HepG2 (cell line): ENCODE measurements around the gene ELAC2. TPM values are rescaled to one million over a fixed set of nuclear protein-coding genes. Genes with fewer than 3 reads are reported as not detected.

Experiments
- ATAC-seq: fragments of 200-7000 bp; cut with Tn5 transposase; 3 replicates; pipeline ENCODE4 v1.9.1; 2020; ENCODE audit warnings: mild to moderate bottlenecking, moderate library complexity
- BruUV-seq: library from RNA; stranded (reverse); fragments of 400-500 nt; replicated peaks from 2 replicates; lab custom pipeline; 2021; lab: Mats Ljungman, UMichigan
- CTCF ChIA-PET: fragments of 300-600 bp; formaldehyde crosslinking; extraction: SDS; loops from one replicate; lab custom pipeline; 2021; ENCODE audit warnings: low total read pairs, inconsistent platforms, low intra/inter-chr PET ratio; lab: Yijun Ruan, JAX
- POLR2A ChIA-PET: fragments of 350-600 bp; sonication (Branson Sonifier 250); formaldehyde crosslinking; loops from one replicate; lab custom pipeline; 2020; ENCODE audit warnings: antibody characterized with exemption, inconsistent platforms; lab: Yijun Ruan, JAX
- DNase-seq: peaks from one replicate; pipeline ENCODE4 v3.0.0-alpha.2; 2015; ENCODE audit warnings: low spot score
- FAIRE-seq: peaks from 3 replicates; lab custom pipeline; 2011; peaks lifted over from hg19 to GRCh38; lab: Jason Lieb, UNC
- H2AFZ ChIP-seq: one replicate; pipeline ENCODE4 v1.6.1; 2011; ENCODE audit warnings: low read length, inconsistent platforms
- H3K27ac ChIP-seq: fragments of 300-600 bp; 3 replicates; pipeline ENCODE4 v1.8.0; 2011; ENCODE audit warnings: mixed run types, mild to moderate bottlenecking, mixed read lengths, low read length, inconsistent platforms; ENCODE audit not compliant: insufficient read depth; ENCODE audit errors: extremely low read length
- H3K27me3 ChIP-seq, 2 experiments: fragments of 200-600 bp in 1 of 2; 2 replicates in 1 of 2; 3 replicates in 1 of 2; pipeline versions ENCODE4 v1.6.0 to v1.8.0; 2011; ENCODE audit warnings: low read length in 2 of 2, mild to moderate bottlenecking in 2 of 2, moderate library complexity in 2 of 2, inconsistent platforms in 1 of 2; ENCODE audit not compliant: insufficient read depth in 2 of 2, control insufficient read depth in 1 of 2
- H3K36me3 ChIP-seq, 2 experiments: fragments of 200-600 bp in 1 of 2; replicated peaks in 1 of 2; 2 replicates in 1 of 2; 3 replicates in 1 of 2; pipeline versions ENCODE4 v1.5.1 to v1.8.0; 2011; ENCODE audit warnings: low read length in 2 of 2, inconsistent platforms in 1 of 2; ENCODE audit not compliant: insufficient read depth in 2 of 2, control insufficient read depth in 1 of 2
- H3K4me1 ChIP-seq: 2 replicates; pipeline ENCODE4 v1.5.1; 2012; ENCODE audit warnings: low read length, inconsistent platforms; ENCODE audit not compliant: insufficient read depth
- H3K4me2 ChIP-seq: 2 replicates; pipeline ENCODE4 v1.6.0; 2011; ENCODE audit warnings: low read depth, low read length, inconsistent platforms
- H3K4me3 ChIP-seq, 3 experiments: fragments of 200-600 bp in 1 of 3; sonication (generic), shearing (Covaris generic) in 1 of 3; replicated peaks in 1 of 3; 2 replicates each; pipeline ENCODE4 v1.5.1; 2011 to 2016; ENCODE audit warnings: low read length in 3 of 3, inconsistent platforms in 2 of 3, low read depth in 2 of 3, mild to moderate bottlenecking in 2 of 3, control low read depth in 1 of 3, mixed read lengths in 1 of 3; ENCODE audit not compliant: insufficient read depth in 1 of 3
- H3K79me2 ChIP-seq: one replicate; pipeline ENCODE4 v1.6.1; 2011; ENCODE audit warnings: low read length, inconsistent platforms; ENCODE audit not compliant: insufficient read depth
- H3K9ac ChIP-seq: 2 replicates; pipeline ENCODE4 v1.6.0; 2011; ENCODE audit warnings: mild to moderate bottlenecking, low read depth, low read length, inconsistent platforms; ENCODE audit not compliant: insufficient read depth
- H3K9me3 ChIP-seq: 2 replicates; pipeline ENCODE4 v1.5.1; 2012; ENCODE audit warnings: mild to moderate bottlenecking, low read length
- H4K20me1 ChIP-seq: 2 replicates; pipeline ENCODE4 v1.6.0; 2011; ENCODE audit warnings: inconsistent platforms, mild to moderate bottlenecking, low read length, moderate library complexity; ENCODE audit not compliant: insufficient read depth
- FOXM1 ChIP-seq: sonication (generic); formaldehyde crosslinking; IDR thresholded peaks from 2 replicates; pipeline ENCODE4 v1.5.0; 2020; ENCODE audit warnings: missing genetic modification reagents
- GRHL1 ChIP-seq: sonication (generic); formaldehyde crosslinking; conservative IDR thresholded peaks from 2 replicates; pipeline ENCODE4 v1.8.0; 2022; ENCODE audit warnings: missing genetic modification reagents
- IKZF5 ChIP-seq: IDR thresholded peaks from 2 replicates; pipeline ENCODE4 v1.6.1; 2018; ENCODE audit warnings: missing genetic modification reagents, mild to moderate bottlenecking, missing compliant biosample characterization
- LCORL ChIP-seq, 2 experiments: fragments of 450-650 bp in 1 of 2; sonication (generic) in 1 of 2; formaldehyde crosslinking in 1 of 2; IDR thresholded peaks; 2 replicates each; pipeline versions ENCODE4 v1.5.0 to v1.6.1; 2017 to 2020; ENCODE audit warnings: antibody characterized with exemption in 1 of 2, missing genetic modification reagents in 1 of 2
- MBD4 ChIP-seq: IDR thresholded peaks from 2 replicates; pipeline ENCODE4 v1.6.1; 2012; ENCODE audit warnings: low read length, inconsistent platforms, borderline replicate concordance
- PAWR ChIP-seq: sonication (generic); formaldehyde crosslinking; IDR thresholded peaks from 2 replicates; pipeline ENCODE4 v1.4.0; 2020; ENCODE audit warnings: missing genetic modification reagents, mild to moderate bottlenecking, borderline replicate concordance
- SKIL ChIP-seq: sonication (generic); formaldehyde crosslinking; IDR thresholded peaks from 2 replicates; pipeline ENCODE4 v1.8.0; 2022; ENCODE audit warnings: missing genetic modification reagents, mild to moderate bottlenecking, moderate library complexity, borderline replicate concordance
- ZMYM4 ChIP-seq: sonication (generic); formaldehyde crosslinking; IDR thresholded peaks from 2 replicates; pipeline ENCODE4 v1.8.1; 2023; ENCODE audit warnings: mild to moderate bottlenecking, missing genetic modification reagents
- ZNF20 ChIP-seq: sonication (generic); formaldehyde crosslinking; IDR thresholded peaks from 2 replicates; pipeline ENCODE4 v1.4.0; 2020; ENCODE audit warnings: mild to moderate bottlenecking, moderate library complexity, missing genetic modification reagents
- ZNF30 ChIP-seq: sonication (generic); formaldehyde crosslinking; IDR thresholded peaks from 2 replicates; pipeline ENCODE4 v1.5.0; 2020; ENCODE audit warnings: mild to moderate bottlenecking, missing genetic modification reagents
- ZNF451 ChIP-seq: sonication (generic); formaldehyde crosslinking; IDR thresholded peaks from 2 replicates; pipeline ENCODE4 v1.5.0; 2020; ENCODE audit warnings: mild to moderate bottlenecking, missing genetic modification reagents
- ZNF674 ChIP-seq: sonication (generic); formaldehyde crosslinking; IDR thresholded peaks from 2 replicates; pipeline ENCODE4 v1.5.0; 2020; ENCODE audit warnings: low read depth, mild to moderate bottlenecking, missing genetic modification reagents
- ZSCAN22 ChIP-seq: sonication (generic); formaldehyde crosslinking; IDR thresholded peaks from 2 replicates; pipeline ENCODE4 v1.4.0; 2020; ENCODE audit warnings: mild to moderate bottlenecking, missing genetic modification reagents
- WGBS: methylation state at CpG from one replicate; pipeline ENCODE4 v1.1.6; 2017; ENCODE audit warnings: low lambda C conversion rate; 5-methylcytosine and 5-hydroxymethylcytosine counted together
- in situ Hi-C: cut with HindIII; loops from 2 replicates; pipeline ENCODE4 v1.10.0; 2017; ENCODE audit warnings: low pct_unique_long_range_greater_than_20kb; ENCODE audit not compliant: extremely low pct_ligation_motif_present
- intact Hi-C: fragments of 100-400 bp; cut with micrococcal nuclease; formaldehyde crosslinking; loops from one replicate; pipeline ENCODE4 v1.10.0; 2022; ENCODE audit not compliant: unreplicated experiment
- polyA plus RNA-seq, 8 experiments: library from polyadenylated mRNA; depleted of rRNA in 3 of 8; stranded (reverse) in 7 of 8; unstranded in 1 of 8; fragments of >200 nt; fragmentation: Illumina TruSeq in 4 of 8; extraction: Trizol in 4 of 8; gene quantifications; 2 replicates each; pipeline versions ENCODE4 v1.2.1 to v1.2.3, GENCODE V29; 2011 to 2016; ENCODE audit warnings: low read depth in 4 of 8, missing spikeins in 1 of 8, mixed read lengths in 1 of 8; ENCODE audit not compliant: insufficient read depth in 1 of 8
- total RNA-seq, 5 experiments: library from RNA; depleted of rRNA; stranded (reverse); fragments of >200 nt; fragmentation: Illumina TruSeq; extraction: Trizol; gene quantifications; 2 replicates each; pipeline ENCODE4 v1.2.3, GENCODE V29; 2016; ENCODE audit warnings: low read depth in 1 of 5
- TF ChIP-seq, protein P1 (sequence below): fragments of 450-650 bp; IDR thresholded peaks from 2 replicates; pipeline ENCODE4 v1.6.1; 2017

Gene ELAC2
- total and polyA plus RNA-seq, 2 of the 13 experiments (the other 11 are each of a cell fraction or from before 2014, with no cell fraction given), result 35.6 to 50.4 TPM

GRCh38 chr17:12963505-12963904 lies 54.3 kb downstream of the ELAC2 start (continued):
- TF ChIP-seq MBD4, result no peak
- no peak for TF ChIP-seq ZSCAN22 (CRISPR knock-in tag)

- H2AFZ ChIP-seq, result no peak overlapping the region
- no peak for FAIRE-seq
- no peaks in the 10 kb centered on the region for H3K27me3 ChIP-seq
- H3K36me3 ChIP-seq, result no peaks in the 10 kb centered on the region
- no peaks in the 10 kb centered on the region for H3K79me2 ChIP-seq
- H4K20me1 ChIP-seq, result no peaks in the 10 kb centered on the region
- WGBS, result 84% methylated on average over 4 of the region's 4 CpGs
- no peak overlapping the region for H3K9ac ChIP-seq
- in situ Hi-C loops (no loop called here), intact Hi-C loops (no loop called here)
- no peak for ATAC-seq
- no peaks in the 10 kb centered on the region for H3K4me1 ChIP-seq
- ChIA-PET POLR2A (no interaction called here), CTCF (no interaction called here)
- H3K4me2 ChIP-seq, result no peak overlapping the region
- H3K4me3 ChIP-seq, result no peak overlapping the region
- H3K9me3 ChIP-seq, result peaks cover 8% of the 10 kb centered on the region; the same call in 1 of the 2 replicates
- TF ChIP-seq, protein P1, sequence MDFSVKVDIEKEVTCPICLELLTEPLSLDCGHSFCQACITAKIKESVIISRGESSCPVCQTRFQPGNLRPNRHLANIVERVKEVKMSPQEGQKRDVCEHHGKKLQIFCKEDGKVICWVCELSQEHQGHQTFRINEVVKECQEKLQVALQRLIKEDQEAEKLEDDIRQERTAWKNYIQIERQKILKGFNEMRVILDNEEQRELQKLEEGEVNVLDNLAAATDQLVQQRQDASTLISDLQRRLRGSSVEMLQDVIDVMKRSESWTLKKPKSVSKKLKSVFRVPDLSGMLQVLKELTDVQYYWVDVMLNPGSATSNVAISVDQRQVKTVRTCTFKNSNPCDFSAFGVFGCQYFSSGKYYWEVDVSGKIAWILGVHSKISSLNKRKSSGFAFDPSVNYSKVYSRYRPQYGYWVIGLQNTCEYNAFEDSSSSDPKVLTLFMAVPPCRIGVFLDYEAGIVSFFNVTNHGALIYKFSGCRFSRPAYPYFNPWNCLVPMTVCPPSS, result no peak
- TF ChIP-seq GRHL1 (no peak), FOXM1 (no peak), SKIL (no peak), IKZF5 (CRISPR knock-in tag) (no peak), LCORL (IDR thresholded peaks at IDR 0.05) (no peak), LCORL (CRISPR knock-in tag; IDR thresholded peaks at IDR 0.05) (no peak), ZNF674 (CRISPR knock-in tag) (no peak), ZNF20 (no peak), ZNF451 (CRISPR knock-in tag) (no peak), ZMYM4 (no peak), ZNF30 (no peak), PAWR (CRISPR knock-in tag) (no peak)
- DNase-seq, result no peak
- H3K27ac ChIP-seq, result no peak overlapping the region
- no TSS peak for BruUV-seq
Observed at GRCh38 chr17:12961655-12962054, 56.2 kb downstream of the ELAC2 start.
